ENCODE results near the gene CDH24. TPM values are rescaled to one million over a fixed set of nuclear protein-coding genes. Genes with fewer than 3 reads are reported as not detected.

Gene CDH24
- total and polyA plus RNA-seq, 2 donors (not counting 1 experiment from before 2014, with no cell fraction given): 0.96 to 1.0 TPM

DNA sequence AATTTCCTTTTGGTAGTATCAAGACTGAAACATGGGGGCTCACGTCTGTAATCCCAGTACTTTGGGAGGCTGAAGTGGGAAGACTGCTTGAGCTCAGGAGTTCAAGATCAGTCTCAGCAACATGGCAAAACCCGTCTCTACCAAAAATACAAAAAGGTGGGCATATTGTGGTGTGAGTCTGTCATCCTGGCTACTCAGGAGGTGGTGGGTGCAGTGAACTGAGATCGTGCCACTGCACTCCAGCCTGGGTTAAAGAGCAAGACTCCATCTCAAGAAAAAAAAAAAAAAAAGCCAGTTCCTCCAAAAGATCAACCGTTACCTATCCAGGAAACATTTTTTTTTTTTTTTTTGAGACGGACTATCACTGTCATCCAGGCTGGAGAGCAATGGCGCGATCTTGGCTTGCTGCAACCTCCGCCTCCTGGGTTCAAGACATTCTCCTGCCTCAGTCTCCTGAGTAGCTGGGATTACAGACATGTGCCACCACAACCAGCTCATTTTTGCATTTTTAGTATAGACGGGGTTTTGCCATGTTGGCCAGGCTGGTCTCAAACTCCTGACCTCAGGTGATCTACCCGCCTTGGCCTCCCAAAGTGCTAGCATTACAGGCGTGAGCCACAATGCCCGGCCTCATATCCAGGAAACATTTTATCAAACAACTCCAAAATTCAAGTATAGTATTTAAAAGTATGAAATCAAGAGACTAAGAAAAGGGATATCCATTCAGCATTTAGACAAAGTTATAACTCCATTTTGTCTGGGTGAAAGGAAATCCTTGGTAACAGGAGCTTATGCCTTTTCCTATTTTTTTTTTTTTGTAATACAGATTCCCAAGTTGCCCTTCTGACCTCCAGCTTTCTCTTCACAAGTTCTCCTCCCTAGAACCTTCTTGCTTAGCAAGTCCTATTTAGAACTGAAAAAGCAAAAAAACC is 34.2 kb upstream of the CDH24 start:
- no peak overlapping the region for H3K4me2 ChIP-seq (replicated peaks; ENCODE audit: low read depth, low read length, poor library complexity, severe bottlenecking)
- H3K4me3 Mint-ChIP-seq: no peak overlapping the region
- H4K20me1 ChIP-seq (ENCODE audit: control insufficient read depth, insufficient read depth, low read length, poor library complexity, severe bottlenecking): peaks cover 52% of the 10 kb centered on the region
- TF ChIP-seq EZH2 (IDR thresholded peaks at IDR 0.05; ENCODE audit: borderline replicate concordance, insufficient read depth, low read depth, low read length, poor library complexity, severe bottlenecking): no peak
- TF ChIP-seq, protein P1, sequence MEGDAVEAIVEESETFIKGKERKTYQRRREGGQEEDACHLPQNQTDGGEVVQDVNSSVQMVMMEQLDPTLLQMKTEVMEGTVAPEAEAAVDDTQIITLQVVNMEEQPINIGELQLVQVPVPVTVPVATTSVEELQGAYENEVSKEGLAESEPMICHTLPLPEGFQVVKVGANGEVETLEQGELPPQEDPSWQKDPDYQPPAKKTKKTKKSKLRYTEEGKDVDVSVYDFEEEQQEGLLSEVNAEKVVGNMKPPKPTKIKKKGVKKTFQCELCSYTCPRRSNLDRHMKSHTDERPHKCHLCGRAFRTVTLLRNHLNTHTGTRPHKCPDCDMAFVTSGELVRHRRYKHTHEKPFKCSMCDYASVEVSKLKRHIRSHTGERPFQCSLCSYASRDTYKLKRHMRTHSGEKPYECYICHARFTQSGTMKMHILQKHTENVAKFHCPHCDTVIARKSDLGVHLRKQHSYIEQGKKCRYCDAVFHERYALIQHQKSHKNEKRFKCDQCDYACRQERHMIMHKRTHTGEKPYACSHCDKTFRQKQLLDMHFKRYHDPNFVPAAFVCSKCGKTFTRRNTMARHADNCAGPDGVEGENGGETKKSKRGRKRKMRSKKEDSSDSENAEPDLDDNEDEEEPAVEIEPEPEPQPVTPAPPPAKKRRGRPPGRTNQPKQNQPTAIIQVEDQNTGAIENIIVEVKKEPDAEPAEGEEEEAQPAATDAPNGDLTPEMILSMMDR (IDR thresholded peaks at IDR 0.05): no peak
- no peak overlapping the region for H2AFZ ChIP-seq (ENCODE audit: insufficient read depth, low read depth, low read length, poor library complexity, severe bottlenecking)
- ChIA-PET CTCF (interaction anchor here (0.8 to 3.7 kb wide), 8 partner anchors 9 to 106 kb away, joined by 3 to 29 read pairs (median 4); no protein-coding TSS in a partner anchor), POLR2A (interaction anchor here (0.7 kb wide), 2 partner anchors 370 to 530 kb away, joined by 4 to 8 read pairs; no protein-coding TSS in a partner anchor)
- WGBS (ENCODE audit: insufficient coverage): 100% methylated on average over 3 of the region's 12 CpGs
- H3K27me3 ChIP-seq (replicated peaks in 1 of 4; ENCODE audit: control extremely low read depth in 1 of 4, control insufficient read depth in 3 of 4, insufficient read depth in 4 of 4, low read length in 3 of 4): no peaks in the 10 kb centered on the region
- no peak for DNase-seq
- H3K27me3 Mint-ChIP-seq: no peaks in the 10 kb centered on the region
- H3K4me1 Mint-ChIP-seq: peaks cover 20% of the 10 kb centered on the region
- ATAC-seq (ENCODE audit: low read depth): no peak
- H3K4me1 ChIP-seq (ENCODE audit: control insufficient read depth in 2 of 2, insufficient read depth in 2 of 2, low read length in 2 of 2): peaks cover 14 to 17% of the 10 kb centered on the region in 2 donors
- no peak overlapping the region for H3K27ac Mint-ChIP-seq
- H3K4me3 ChIP-seq (ENCODE audit: control extremely low read depth in 1 of 5, extremely low read depth in 1 of 5, insufficient read depth in 1 of 5, low read depth in 2 of 5, low read length in 4 of 5): no peak overlapping the region
- intact Hi-C loops (cut with micrococcal nuclease): loop anchor here (5.0 to 10.0 kb wide), 5 partner anchors 34 to 1827 kb away; partner anchors contain the start of genes CDH24, EMC9, HNRNPC and PSME2
- H3K27ac ChIP-seq (ENCODE audit: low read length in 2 of 2): no peak overlapping the region
- no peaks in the 10 kb centered on the region for H3K9me3 Mint-ChIP-seq (ENCODE audit: insufficient read depth)
- H3K9me3 ChIP-seq (ENCODE audit: control extremely low read depth in 1 of 3, control insufficient read depth in 2 of 3, insufficient read depth in 1 of 3, low read length in 2 of 3): no peaks in the 10 kb centered on the region
- H3K9ac ChIP-seq (ENCODE audit: low read length): no peak overlapping the region
- H3K79me2 ChIP-seq (ENCODE audit: control insufficient read depth, insufficient read depth, low read length): peaks cover 77% of the 10 kb centered on the region
- H3K36me3 ChIP-seq (replicated peaks in 1 of 2; ENCODE audit: control extremely low read depth in 1 of 2, control insufficient read depth in 1 of 2, extremely low read depth in 1 of 2, insufficient read depth in 2 of 2, low read length in 1 of 2): peaks cover 9 to 65% of the 10 kb centered on the region in 2 experiments

All from B cell (primary cell).